Measurements from ENCODE around the gene TPCN2. TPM values are rescaled to one million over a fixed set of nuclear protein-coding genes. Genes with fewer than 3 reads are reported as not detected.

The TPCN2 gene
- total and polyA plus RNA-seq, 2 of the 8 experiments (the other 6 are each of a cell fraction or from before 2014, with no cell fraction given) = 9.7 to 18.6 TPM

DNA sequence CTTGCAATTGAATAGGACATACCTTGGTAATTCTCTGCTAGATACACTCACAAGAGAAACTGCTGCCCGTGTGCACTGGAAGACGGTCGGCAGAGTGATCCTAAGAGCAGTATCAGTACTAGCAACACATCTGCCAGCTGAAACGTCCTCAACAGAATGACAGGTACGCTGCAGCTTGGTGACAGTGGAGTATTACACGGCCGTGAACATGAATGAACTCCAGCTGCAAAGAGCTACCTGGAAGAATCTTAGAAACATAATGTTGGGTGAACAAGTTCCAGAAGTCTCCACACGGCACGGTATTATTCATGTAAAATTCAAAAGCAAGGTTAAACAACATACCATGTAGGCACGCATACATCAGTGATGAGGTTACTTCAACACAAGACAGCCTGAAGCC lies 44.4 kb downstream of the TPCN2 start:
- Histone ChIP-seq H2AK5ac (ENCODE audit: low read depth, low read length) (no peak overlapping the region), H3K27me3 (replicated peaks in 1 of 4; ENCODE audit: control insufficient read depth in 3 of 4, extremely low read depth in 1 of 4, insufficient read depth in 3 of 4, low read length in 3 of 4) (no peaks in the 10 kb centered on the region), H4K8ac (ENCODE audit: extremely low read depth, insufficient read depth, low read length) (no peak overlapping the region), H3K9me3 (ENCODE audit: insufficient read depth in 2 of 2, low read depth in 1 of 2, low read length in 1 of 2) (0 out of 4 replicates have a peak, but pooled peaks cover 0 to 3% of the 10 kb centered on the region in 2 experiments), H3K4me1 (replicated peaks in 1 of 4; ENCODE audit: control insufficient read depth in 3 of 4, insufficient read depth in 4 of 4, low read length in 3 of 4) (peaks cover 0 to 5% (median 2%) of the 10 kb centered on the region in 4 experiments; a peak in 4 of 7 replicates), H2BK5ac (ENCODE audit: low read depth, low read length) (no peak overlapping the region), H3K23me2 (ENCODE audit: low read depth, low read length) (no peaks in the 10 kb centered on the region), H2BK120ac (replicated peaks; ENCODE audit: low read depth, low read length) (no peak overlapping the region), H3K27ac (ENCODE audit: low read depth, low read length) (no peak overlapping the region), H2BK12ac (ENCODE audit: low read depth, low read length) (no peak overlapping the region), H3K4me2 (ENCODE audit: insufficient read depth in 1 of 2, low read depth in 2 of 2, low read length in 2 of 2) (no peak overlapping the region), H3K79me1 (ENCODE audit: low read depth, low read length) (no peaks in the 10 kb centered on the region), H3K4me3 (ENCODE audit: extremely low read depth in 1 of 4, insufficient read depth in 2 of 4, low read depth in 3 of 4, low read length in 4 of 4) (no peak overlapping the region), H3K18ac (ENCODE audit: extremely low read depth, low read length) (no peak overlapping the region), H3K56ac (replicated peaks; ENCODE audit: insufficient read length, low read depth, low read length) (no peak overlapping the region), H4K91ac (replicated peaks; ENCODE audit: insufficient read length, low read length) (no peak overlapping the region), H2BK20ac (ENCODE audit: low read length) (no peak overlapping the region), H3K36me3 (ENCODE audit: control insufficient read depth in 2 of 4, insufficient read depth in 4 of 4, low read length in 3 of 4) (peaks cover 0 to 9% (median 0%) of the 10 kb centered on the region in 4 experiments; a peak in 2 of 8 replicates), H4K5ac (ENCODE audit: insufficient read length, low read depth, low read length) (no peak overlapping the region), H3K9ac (replicated peaks in 1 of 4; ENCODE audit: extremely low read depth in 1 of 4, low read depth in 3 of 4, low read length in 3 of 4) (no peak overlapping the region), H3K4ac (replicated peaks; ENCODE audit: insufficient read length, low read depth, low read length) (no peak overlapping the region), H2AFZ (ENCODE audit: low read length) (no peak overlapping the region), H3K79me2 (ENCODE audit: control insufficient read depth in 1 of 2, insufficient read depth in 2 of 2, low read length in 2 of 2) (no peaks in the 10 kb centered on the region), H2BK15ac (ENCODE audit: low read length) (no peak overlapping the region), H3K23ac (ENCODE audit: insufficient read length) (no peak overlapping the region), H3K14ac (ENCODE audit: insufficient read length) (no peak overlapping the region), H4K20me1 (replicated peaks in 1 of 2; ENCODE audit: control insufficient read depth in 1 of 2, insufficient read depth in 2 of 2, low read length in 2 of 2) (peaks cover 7 to 10% of the 10 kb centered on the region in 2 experiments)
- no peak for DNase-seq (ENCODE audit: low read depth in 1 of 2, low spot score in 2 of 2)
- TF ChIP-seq, protein P1, sequence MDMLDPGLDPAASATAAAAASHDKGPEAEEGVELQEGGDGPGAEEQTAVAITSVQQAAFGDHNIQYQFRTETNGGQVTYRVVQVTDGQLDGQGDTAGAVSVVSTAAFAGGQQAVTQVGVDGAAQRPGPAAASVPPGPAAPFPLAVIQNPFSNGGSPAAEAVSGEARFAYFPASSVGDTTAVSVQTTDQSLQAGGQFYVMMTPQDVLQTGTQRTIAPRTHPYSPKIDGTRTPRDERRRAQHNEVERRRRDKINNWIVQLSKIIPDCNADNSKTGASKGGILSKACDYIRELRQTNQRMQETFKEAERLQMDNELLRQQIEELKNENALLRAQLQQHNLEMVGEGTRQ (IDR thresholded peaks at IDR 0.05; ENCODE audit: low read length) = no peak
- TF ChIP-seq SP2 (IDR thresholded peaks at IDR 0.05; ENCODE audit: low read length) = no peak
- TF ChIP-seq MAFK (IDR thresholded peaks at IDR 0.05; ENCODE audit: low read depth, low read length) = no peak
- no peak for TF ChIP-seq GTF2F1 (IDR thresholded peaks at IDR 0.05; ENCODE audit: borderline replicate concordance, low read depth, low read length)
- TF ChIP-seq JUN (IDR thresholded peaks at IDR 0.05; ENCODE audit: low read depth, low read length) = no peak
- ChIA-PET CTCF (ENCODE audit: partially characterized antibody) (interaction anchor here (0.6 to 1.0 kb wide), 4 partner anchors 9 to 590 kb away, joined by 3 to 5 read pairs (median 4); no protein-coding TSS in a partner anchor), POLR2A (ENCODE audit: partially characterized antibody) (interaction anchor here (0.8 to 0.9 kb wide), 2 partner anchors 8 to 11 kb away, joined by 3 read pairs; no protein-coding TSS in a partner anchor)
- WGBS, 2 experiments (ENCODE audit: extremely low coverage in 1 of 2, insufficient coverage in 1 of 2, insufficient read length in 1 of 2, insufficient replicate concordance in 2 of 2, low coverage in 1 of 2, low lambda C conversion rate in 2 of 2, missing lambda C conversion rate in 1 of 2) = 83% methylated on average over 10 of the region's 10 CpGs; no CpG with 5 or more reads in 1 of the 2 experiments
- FAIRE-seq = no peak
